Spleen (tissue), 7 donors: ENCODE measurements around the gene MAPKAP1.

Experiments used
- POLR2A ChIP-seq, 3 donors: fragments of 450-650 bp; IDR thresholded peaks; one replicate each; pipeline ENCODE4 v1.5.1; 2017; ENCODE audit warnings: antibody characterized with exemption in 3 of 3, mild to moderate bottlenecking in 1 of 3
- TF ChIP-seq, protein P1 (sequence below), 11 experiments: fragments of 200-600 bp in 7 of 11; fragments of 450-650 bp in 4 of 11; sonication (generic) in 4 of 11; IDR thresholded peaks in 8 of 11; conservative IDR thresholded peaks in 3 of 11; 1 replicate in 7 of 11; 2 replicates in 4 of 11; pipeline versions ENCODE4 v1.4.0 to v1.8.0; 2016 to 2021; ENCODE audit warnings: antibody characterized with exemption in 11 of 11, inconsistent platforms in 4 of 11, mild to moderate bottlenecking in 1 of 11
- donor health status: DM: no; HTN: no; CAD: no; lungs with moderate emphysema.
- donor health status: DM: no; HTN: no; CAD: no.
- donor health status: DM: no; HTN: no; CAD: no.

- TF ChIP-seq, protein P1, sequence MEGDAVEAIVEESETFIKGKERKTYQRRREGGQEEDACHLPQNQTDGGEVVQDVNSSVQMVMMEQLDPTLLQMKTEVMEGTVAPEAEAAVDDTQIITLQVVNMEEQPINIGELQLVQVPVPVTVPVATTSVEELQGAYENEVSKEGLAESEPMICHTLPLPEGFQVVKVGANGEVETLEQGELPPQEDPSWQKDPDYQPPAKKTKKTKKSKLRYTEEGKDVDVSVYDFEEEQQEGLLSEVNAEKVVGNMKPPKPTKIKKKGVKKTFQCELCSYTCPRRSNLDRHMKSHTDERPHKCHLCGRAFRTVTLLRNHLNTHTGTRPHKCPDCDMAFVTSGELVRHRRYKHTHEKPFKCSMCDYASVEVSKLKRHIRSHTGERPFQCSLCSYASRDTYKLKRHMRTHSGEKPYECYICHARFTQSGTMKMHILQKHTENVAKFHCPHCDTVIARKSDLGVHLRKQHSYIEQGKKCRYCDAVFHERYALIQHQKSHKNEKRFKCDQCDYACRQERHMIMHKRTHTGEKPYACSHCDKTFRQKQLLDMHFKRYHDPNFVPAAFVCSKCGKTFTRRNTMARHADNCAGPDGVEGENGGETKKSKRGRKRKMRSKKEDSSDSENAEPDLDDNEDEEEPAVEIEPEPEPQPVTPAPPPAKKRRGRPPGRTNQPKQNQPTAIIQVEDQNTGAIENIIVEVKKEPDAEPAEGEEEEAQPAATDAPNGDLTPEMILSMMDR (IDR thresholded peaks at IDR 0.05 in 8 of 11, conservative IDR thresholded peaks at IDR 0.05 in 3 of 11), result no peak
- no peak for TF ChIP-seq POLR2A (IDR thresholded peaks at IDR 0.05)
These were observed 193.7 kb downstream of the MAPKAP1 start for GRCh38 chr9:125513303-125513667.
